GM21526 (cell line): ENCODE results near the gene COMMD9.

Experiments
- ATAC-seq: cut with Tn5 transposase; IDR thresholded peaks from one replicate; pipeline ENCODE4 v1.9.1; 2021; ENCODE audit warnings: moderate library complexity; ENCODE audit not compliant: unreplicated experiment, low FRiP score

COMMD9 gene

GRCh38 chr11:36296884-36297543 lies 7.8 kb upstream of the COMMD9 start:
- ATAC-seq = no peak

- no peak for ATAC-seq
These were observed 6.7 kb upstream of the COMMD9 start, which contains the start of gene PRR5L for GRCh38 chr11:36295926-36296325. TSS of gene PRR5L (plus strand) at chr11:36296288. CDS start at chr11:36401122, 104,834 bp downstream.

GRCh38 chr11:36292311-36292722 lies 3.1 kb upstream of the COMMD9 start:
- ATAC-seq = peak; percentile 52

GRCh38 chr11:36288442-36289225 lies 590 bp downstream of the COMMD9 start:
- no peak for ATAC-seq

- ATAC-seq = no peak
These were observed 6.3 kb downstream of the COMMD9 start for GRCh38 chr11:36282926-36283325.

- no peak for ATAC-seq
These were observed 7.4 kb downstream of the COMMD9 start for GRCh38 chr11:36281850-36282249.

- no peak for ATAC-seq
These were observed 8.7 kb downstream of the COMMD9 start for GRCh38 chr11:36280531-36280930.

- ATAC-seq = no peak
These were observed 10.5 kb downstream of the COMMD9 start for GRCh38 chr11:36278531-36279282.

GRCh38 chr11:36274414-36274813 lies 14.8 kb downstream of the COMMD9 start:
- no peak for ATAC-seq

GRCh38 chr11:36273110-36273509 lies 16.1 kb downstream of the COMMD9 start:
- no peak for ATAC-seq

GRCh38 chr11:36271794-36272407 lies 17.3 kb downstream of the COMMD9 start:
- ATAC-seq = no peak

GRCh38 chr11:36270701-36271100 lies 18.5 kb downstream of the COMMD9 start:
- ATAC-seq = no peak

- ATAC-seq = no peak
These were observed 20.8 kb downstream of the COMMD9 start for GRCh38 chr11:36268337-36268985.

- no peak for ATAC-seq
These were observed 22.5 kb downstream of the COMMD9 start for GRCh38 chr11:36266767-36267166.

GRCh38 chr11:36265793-36266628 lies 23.2 kb downstream of the COMMD9 start:
- ATAC-seq = peak; percentile 82

- ATAC-seq = no peak
These were observed 24.3 kb downstream of the COMMD9 start for GRCh38 chr11:36264973-36265344.

GRCh38 chr11:36264011-36264972 lies 24.9 kb downstream of the COMMD9 start:
- ATAC-seq = no peak

GRCh38 chr11:36261094-36261493 lies 28.1 kb downstream of the COMMD9 start:
- ATAC-seq = no peak
